GM15510 (cell line): ENCODE results near the gene PSMD12.

Experiments used
- POLR2A ChIP-seq: IDR thresholded peaks from 3 replicates; pipeline ENCODE4 v1.6.1; 2011; ENCODE audit warnings: borderline replicate concordance; ENCODE audit not compliant: insufficient read length; ENCODE audit errors: extremely low read depth

PSMD12 gene

DNA sequence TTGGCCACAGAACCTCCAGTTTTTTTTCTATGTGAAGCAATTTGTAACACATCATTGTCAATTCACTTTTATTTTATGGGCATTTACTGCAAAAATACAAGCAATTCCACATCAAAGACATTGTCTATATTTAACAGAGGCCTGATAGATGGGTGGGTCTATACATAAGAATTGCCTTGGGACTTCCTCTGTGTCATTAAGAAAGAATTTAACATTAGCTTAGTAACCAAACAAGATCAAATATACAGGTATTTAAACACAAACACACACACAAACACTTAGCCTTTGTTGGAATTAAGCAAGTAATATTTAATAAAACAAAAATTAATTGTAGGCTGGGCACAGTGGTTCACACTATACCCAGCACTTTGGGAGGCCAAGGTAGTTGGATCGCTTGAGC lies 6.4 kb upstream of the PSMD12 start:
- TF ChIP-seq POLR2A = no peak

DNA sequence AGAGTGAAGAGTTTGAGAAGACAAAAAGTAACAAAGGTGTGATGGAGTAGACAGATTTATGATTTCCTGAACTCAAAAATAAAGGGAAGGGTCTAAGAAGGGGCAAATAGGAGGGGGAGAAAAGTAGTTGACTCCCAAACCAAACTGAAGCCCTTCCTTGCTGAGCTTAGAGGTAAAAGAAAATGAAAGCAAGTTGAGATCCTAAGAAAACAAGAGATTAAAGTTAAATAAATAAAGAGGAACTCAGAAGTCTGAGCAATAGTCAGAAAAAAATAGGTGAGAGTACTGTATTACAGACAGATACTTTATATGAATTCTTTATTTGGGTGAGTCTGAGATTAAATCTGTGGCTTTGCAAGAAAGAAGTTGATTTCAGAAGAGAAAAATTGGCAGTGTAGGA lies 3.3 kb upstream of the PSMD12 start:
- TF ChIP-seq POLR2A = no peak

DNA sequence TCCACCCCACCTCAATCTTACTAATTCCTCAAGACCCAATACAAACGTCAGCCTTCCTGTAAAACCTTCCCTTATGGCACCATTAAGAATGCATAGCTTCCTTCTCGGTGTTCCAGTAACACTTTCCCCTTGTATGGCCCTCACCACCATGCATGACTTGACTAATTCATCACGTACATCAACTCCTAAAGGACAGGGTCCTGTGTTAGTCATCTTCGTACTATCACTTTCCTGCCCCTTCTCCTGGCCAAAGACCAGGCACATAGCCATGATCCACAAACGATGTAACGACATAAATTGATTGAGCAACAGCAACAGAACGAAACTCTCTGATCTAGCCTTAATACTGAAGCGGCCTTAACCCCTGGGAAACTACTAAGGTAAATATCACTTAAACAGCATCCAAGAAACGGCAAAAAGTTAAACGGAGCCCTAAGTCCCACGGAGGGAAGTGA lies 612 bp downstream of the PSMD12 start:
- no peak for TF ChIP-seq POLR2A

DNA sequence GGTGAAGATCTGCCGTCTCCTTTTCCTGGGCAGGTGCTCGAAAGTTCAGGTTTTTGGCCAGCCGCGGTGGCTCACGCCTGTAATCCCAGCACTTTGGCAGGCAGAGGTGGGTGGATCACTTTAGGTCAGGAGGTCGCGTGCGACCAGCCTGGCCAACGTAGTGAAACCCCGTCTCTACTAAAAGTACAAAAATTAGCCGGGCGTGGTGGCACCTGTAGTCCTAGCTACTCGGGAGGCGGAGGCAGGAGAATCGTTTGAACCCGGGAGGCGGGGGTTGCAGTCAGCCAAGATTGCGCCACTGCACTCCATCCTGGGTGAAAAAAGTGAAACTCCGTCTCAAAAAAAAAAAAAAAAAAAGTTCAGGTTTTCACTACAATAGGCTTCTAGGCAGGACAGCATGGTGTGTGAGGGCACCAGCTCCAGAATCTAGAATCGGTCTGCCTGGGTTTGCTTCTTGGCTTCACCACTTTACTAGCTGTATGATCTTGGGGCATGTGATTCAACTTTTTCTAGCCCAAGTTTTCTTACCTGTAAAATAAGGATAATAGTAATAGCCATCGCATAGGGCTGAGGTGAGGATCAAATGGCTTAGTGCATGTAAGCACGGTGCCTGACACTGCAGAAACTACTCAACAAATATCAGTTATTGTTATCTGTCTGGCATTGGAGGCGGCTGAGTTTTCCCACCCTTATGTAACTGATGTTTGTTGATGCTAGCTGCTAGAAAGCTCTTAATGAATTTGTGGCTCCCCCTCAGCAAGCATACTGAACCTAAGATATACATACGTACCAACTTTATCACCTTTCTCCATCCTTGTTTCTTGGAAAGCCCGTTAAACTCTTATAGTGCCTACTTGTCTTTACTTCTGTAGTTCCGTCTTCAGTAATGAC lies 1.3 kb downstream of the PSMD12 start:
- no peak for TF ChIP-seq POLR2A

DNA sequence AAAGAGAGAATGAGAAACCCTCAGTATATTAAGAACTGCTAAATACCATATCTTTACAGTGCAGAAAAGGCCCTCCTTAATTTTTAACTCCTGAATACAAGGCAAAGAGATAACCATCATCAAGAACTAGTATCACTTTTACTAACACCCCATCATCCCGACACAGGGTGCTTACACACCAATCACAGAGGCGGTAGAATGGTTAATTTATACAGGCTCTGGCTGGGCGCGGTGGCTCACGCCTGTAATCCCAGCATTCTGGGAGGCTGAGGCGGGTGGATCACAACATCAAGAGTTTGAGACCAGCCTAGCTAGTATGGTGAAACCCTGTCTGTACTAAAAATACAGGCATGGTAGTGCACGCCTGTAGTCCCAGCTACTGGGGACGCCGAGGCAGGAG lies 4.2 kb downstream of the PSMD12 start:
- TF ChIP-seq POLR2A = no peak

DNA sequence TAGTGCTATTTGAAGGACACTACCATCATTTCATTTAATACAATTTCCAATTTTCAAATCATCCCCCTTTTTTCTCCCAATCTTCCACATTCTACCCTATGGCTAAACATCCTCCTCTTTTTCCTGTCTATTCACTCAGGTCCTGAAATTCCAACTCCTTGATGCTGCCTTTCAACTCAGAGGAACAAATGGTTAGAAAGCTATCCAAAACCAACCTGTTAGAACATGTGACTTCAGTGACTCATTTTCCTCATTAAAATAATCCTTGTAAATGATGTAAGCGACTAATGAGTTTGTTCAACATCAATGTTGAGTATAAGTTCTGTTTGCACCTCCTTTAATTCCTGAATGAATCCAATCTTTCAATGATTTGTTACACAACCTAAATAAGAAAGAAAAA lies 5.5 kb downstream of the PSMD12 start:
- no peak for TF ChIP-seq POLR2A

DNA sequence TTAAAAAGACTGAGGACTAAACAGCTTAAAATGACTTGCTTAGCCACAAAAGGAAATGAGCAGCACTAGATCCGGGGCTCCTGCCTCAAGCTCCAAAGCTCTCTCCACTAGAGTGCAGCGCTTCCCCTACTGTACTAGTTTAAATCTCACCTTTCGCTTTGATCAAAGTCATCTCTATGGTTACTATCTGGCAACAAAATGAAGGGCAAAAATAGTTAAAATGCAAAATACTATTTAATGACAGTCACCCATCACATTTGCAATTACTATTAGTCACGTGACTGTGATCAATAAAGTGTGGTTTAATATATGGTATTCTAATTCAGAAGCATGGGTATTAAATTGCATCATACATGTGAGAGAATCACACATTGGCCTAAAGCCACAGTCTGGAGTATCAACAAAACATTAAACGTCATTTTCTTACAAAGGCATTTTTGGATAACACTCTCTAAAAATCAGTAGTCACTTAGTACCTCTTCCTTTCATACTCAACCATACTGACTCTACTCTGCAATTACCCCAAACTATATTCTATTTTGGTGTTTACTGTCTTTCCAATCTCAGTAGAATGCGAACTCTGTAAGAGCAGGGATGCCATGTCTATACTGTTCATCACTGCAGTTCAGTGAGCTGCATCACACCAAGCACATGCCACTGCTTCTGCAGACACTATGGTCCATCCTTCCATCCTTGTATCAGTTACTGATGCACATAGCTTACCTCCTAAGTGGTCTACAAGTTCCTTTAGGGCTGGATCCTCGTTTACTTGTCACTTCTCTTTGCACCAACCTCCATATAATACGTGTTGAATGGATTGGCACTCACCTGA lies 6.2 kb downstream of the PSMD12 start:
- no peak for TF ChIP-seq POLR2A

DNA sequence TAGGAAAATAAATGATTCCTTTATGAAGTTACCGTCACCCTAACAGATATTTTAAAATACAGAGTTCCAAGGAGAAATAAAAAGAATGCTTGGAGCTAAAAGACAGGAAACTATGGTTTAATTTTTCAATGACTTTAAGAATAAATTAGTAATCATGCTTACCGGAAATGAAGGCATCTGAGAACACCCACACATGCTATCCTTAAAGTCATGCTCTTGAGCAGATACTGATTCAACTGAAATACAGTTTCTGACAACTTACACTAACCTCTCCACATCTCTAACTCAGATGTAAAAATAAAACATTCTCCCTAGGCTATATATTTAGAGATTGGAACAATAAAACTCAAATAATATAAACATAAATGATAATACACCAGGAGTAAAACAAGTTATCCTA lies 7.8 kb downstream of the PSMD12 start:
- TF ChIP-seq POLR2A = no peak

DNA sequence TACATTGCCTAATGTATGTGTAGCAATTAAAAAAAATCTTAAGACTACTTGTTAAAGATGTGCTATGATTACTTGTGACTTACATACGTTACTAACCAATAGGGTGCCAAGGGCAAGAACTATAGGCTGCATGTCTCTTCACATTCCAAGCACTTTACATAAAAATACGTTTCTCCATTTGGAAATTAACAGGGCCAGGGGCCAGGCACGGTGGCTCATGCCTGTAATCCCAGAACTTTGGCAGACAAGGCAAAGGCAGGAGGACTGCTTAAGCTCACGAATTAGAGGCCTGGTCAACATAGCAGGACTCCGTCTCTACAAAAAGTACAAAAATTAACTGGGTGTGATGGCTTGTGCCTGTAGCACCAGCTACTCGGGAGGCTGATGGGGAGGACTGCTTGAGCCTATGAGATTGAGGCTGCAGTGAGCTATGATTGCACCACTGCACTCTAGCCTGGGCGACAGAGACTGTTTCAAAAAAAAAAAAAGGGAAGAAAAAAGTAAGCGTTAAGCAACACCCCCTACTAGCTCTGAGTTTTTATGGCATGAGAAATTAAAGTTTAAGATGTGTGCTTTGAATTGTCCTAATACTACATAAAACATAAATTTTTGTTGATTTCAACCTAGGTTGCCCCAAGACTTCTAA lies 12.3 kb downstream of the PSMD12 start:
- TF ChIP-seq POLR2A = no peak

DNA sequence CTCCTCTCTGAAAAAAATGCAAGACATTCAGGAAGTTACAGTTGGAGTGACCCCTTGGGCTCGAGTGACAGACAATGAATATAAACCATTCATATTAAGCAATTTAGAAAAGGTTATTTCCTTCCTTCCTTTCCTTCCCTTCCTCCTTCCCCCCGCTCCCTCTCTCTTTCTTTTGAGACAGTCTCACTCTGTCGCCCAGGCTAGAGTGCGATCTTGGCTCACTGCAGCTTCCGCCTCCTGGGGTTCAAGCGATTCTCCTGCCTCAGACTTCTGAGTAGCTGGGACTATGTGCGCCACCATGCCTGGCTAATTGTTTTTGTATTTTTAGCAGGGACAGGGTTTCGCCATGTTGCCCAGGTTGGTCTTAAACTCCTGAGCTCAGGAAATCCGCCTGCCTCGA lies 13.2 kb downstream of the PSMD12 start:
- TF ChIP-seq POLR2A = no peak

DNA sequence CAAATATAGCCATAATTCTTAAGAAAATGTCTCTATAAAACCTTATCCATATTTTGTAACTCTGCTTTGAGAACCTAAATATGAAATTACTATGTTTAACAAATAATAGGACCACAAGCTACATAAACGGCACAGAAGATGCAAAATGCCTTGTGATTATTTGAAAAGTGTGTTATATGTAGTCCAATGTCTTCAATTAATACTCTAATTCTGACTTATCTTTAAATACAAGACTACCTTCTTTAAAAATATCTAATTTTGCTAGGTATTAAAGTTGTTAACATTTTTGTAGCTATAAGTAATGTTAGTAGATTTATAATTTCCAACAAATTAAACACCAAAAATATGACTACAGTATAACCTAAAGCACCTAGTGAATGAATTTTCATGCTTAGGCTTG lies 17.0 kb downstream of the PSMD12 start:
- TF ChIP-seq POLR2A = no peak

DNA sequence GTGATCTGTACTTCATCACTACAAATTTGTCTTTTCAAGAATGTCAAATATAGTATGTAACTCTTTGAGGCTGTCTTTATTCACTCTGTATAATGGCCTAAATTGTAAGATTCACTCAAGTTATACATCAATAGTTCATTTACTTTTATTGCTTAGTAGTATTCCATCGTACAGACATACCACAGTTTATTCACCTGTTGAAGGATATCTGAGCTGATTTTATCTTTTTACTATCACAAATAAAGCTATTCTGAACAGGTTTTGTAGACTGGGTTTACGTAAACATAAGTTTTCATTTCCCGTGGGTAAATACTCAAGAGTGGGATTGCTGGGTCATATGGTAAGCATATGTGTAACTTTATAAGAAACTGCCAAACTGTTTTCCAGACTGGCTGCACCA lies 18.6 kb downstream of the PSMD12 start:
- no peak for TF ChIP-seq POLR2A

DNA sequence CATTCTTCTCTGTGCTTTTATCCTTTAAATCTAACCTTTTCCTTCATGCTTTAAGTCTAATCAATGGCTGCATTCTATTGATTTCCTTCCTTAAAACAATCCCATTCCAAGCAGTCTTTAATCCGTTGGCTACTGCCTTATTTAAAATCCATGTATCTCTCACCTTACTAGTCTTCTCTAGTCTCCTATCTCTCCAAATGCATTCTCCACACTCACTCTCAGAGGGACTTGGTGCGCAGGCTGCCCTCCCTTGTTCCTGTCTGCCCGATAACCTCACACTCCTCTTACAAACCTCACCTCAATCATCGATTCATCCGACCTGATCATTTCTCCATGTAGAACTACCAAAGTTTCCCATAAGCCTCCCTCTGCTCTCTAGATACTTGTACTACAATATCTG lies 23.1 kb downstream of the PSMD12 start:
- TF ChIP-seq POLR2A = no peak

DNA sequence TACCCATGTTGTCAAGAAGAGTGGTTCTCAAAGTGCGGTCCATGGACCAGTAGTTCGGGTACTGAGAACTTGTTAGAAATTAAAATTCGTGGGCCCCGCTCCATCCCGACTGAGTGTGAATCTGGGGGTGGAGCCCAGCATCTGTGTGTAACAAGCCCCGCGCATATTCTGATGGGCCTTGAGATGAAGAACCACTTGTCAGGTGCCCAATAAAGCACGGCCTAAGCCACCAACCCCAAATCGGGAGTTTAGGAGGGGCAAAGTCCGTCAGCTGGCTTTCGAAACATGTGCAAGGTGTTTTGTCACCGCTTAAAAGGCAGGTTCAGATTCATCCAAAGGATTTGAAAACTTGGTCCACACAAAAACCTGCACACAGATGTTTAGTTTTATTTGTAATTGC lies 29.5 kb downstream of the PSMD12 start:
- no peak for TF ChIP-seq POLR2A

DNA sequence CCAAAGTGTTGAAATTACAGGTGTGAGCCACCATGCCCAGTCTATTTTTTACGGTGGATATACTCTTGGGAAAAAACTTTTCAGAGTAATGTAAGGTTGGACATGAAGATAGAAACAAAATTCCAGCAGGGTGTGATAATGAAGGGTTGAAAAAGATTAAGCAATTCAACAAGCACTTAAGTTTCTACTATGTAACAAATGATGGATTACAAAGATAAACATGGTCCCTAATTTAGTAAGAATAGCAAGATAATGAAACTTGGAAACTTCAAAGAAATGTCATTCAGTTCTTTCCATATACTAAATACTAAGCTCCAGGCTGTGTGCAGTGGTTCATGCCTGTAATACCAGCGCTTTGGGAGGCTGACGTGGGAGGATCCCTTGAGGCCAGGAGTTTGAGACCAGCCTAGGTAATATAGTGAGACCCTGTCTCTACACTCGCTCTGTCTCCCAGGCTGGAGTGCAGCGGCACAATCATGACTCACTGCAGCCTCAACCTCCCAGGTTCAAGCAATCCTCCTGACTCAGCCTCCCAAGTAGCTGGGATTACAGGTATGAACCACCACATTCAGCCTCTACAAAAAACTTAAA lies 31.0 kb downstream of the PSMD12 start:
- no peak for TF ChIP-seq POLR2A

DNA sequence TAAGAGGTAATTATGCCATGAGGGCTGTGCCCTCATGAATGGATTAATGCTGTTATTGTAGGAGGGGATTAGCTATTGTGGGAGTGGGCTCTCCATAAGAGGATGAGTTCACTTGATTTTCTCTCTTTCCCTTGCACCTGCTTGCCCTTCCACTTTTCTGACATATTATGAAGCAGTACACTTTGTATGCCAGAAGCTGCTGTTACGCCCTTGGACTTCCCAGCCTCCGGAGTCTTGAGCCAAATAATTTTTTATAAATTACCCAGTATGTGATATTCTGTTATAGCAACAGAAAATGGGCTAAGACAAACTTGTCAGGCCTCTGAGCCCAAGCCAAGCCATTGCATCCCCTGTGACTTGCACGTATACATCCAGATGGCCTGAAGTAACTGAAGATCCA lies 38.4 kb downstream of the PSMD12 start:
- no peak for TF ChIP-seq POLR2A

DNA sequence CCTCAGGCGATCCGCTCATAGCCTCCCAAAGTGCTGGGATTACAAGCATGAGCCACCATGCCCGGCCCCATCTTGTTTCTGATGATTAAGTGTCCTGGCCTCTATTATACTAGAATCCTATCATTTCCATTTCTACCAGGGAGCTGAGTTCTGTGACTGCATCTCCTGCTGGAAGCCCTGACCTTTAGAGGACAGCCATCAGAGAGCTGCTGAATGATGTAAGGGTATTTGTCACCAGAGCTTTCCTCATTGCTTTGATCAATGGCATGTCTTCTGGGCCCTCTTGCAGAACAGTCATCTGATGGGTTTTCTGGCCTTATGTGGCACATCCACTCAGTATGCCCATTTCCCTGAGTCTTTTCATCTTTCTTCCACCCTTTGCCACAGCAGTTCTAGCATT lies 39.9 kb downstream of the PSMD12 start:
- TF ChIP-seq POLR2A = no peak
